ENCODE measurements around the gene DDX56. TPM values are rescaled to one million over a fixed set of nuclear protein-coding genes. Genes with fewer than 3 reads are reported as not detected.

DDX56 gene
- polyA plus RNA-seq, 1 experiment, result 45.9 TPM

GRCh38 chr7:44574287-44574872 is 672 bp upstream of the DDX56 start:
- no peak for DNase-seq (ENCODE audit: low read depth, low spot score)
- peak overlapping the region; percentile 52 for H3K27ac ChIP-seq (ENCODE audit: low read depth, low read length)
- H3K9me3 ChIP-seq (ENCODE audit: control insufficient read depth, insufficient read depth, low read length), result peaks cover 4% of the 10 kb centered on the region; the same call in 1 of the 2 replicates
- peak overlapping the region; percentile 98 for H3K4me3 ChIP-seq (ENCODE audit: low read depth, low read length)
- POLR2A ChIA-PET, result interaction anchor here (0.5 to 2.3 kb wide), 12 partner anchors 8 to 672 kb away, joined by 3 to 11 read pairs (median 4); partner anchors contain the start of genes H2AZ2, NUDCD3 and TMED4
- no peaks in the 10 kb centered on the region for H3K27me3 ChIP-seq (ENCODE audit: control insufficient read depth, insufficient read depth, low read length)
- no peak for TF ChIP-seq CTCF (IDR thresholded peaks at IDR 0.05; ENCODE audit: low read depth, low read length)
- CTCF ChIA-PET, result interaction anchor here (0.8 to 1.4 kb wide), 3 partner anchors 9 to 85 kb away, joined by 3 read pairs; no protein-coding TSS in a partner anchor

GRCh38 chr7:44572771-44573170 is 937 bp downstream of the DDX56 start:
- POLR2A ChIA-PET, result interaction anchor here (2.3 kb wide), 1 partner anchor 10 kb away, joined by 11 read pairs; the partner anchor contains the start of gene TMED4
- TF ChIP-seq CTCF (IDR thresholded peaks at IDR 0.05; ENCODE audit: low read depth, low read length), result no peak
- Histone ChIP-seq H3K9me3 (ENCODE audit: control insufficient read depth, insufficient read depth, low read length) (peaks cover 4% of the 10 kb centered on the region; the same call in 1 of the 2 replicates), H3K27me3 (ENCODE audit: control insufficient read depth, insufficient read depth, low read length) (no peaks in the 10 kb centered on the region), H3K27ac (ENCODE audit: low read depth, low read length) (no peak overlapping the region), H3K4me3 (ENCODE audit: low read depth, low read length) (peak overlapping the region; percentile 98)
- CTCF ChIA-PET, result interaction anchor here (0.9 to 1.4 kb wide), 4 partner anchors 8 to 274 kb away, joined by 3 to 5 read pairs (median 3); no protein-coding TSS in a partner anchor
- no peak for DNase-seq (ENCODE audit: low read depth, low spot score)

- ChIA-PET POLR2A (no interaction called here), CTCF (no interaction called here)
- no peak for TF ChIP-seq CTCF (IDR thresholded peaks at IDR 0.05; ENCODE audit: low read depth, low read length)
These were observed 3.7 kb downstream of the DDX56 start for GRCh38 chr7:44569959-44570358.

GRCh38 chr7:44568771-44569560 is 4.7 kb downstream of the DDX56 start:
- H3K4me3 ChIP-seq (ENCODE audit: low read depth, low read length), result no peak overlapping the region
- peak overlapping the region; percentile 2 for H3K27ac ChIP-seq (ENCODE audit: low read depth, low read length)
- no peaks in the 10 kb centered on the region for H3K27me3 ChIP-seq (ENCODE audit: control insufficient read depth, insufficient read depth, low read length)
- TF ChIP-seq CTCF (IDR thresholded peaks at IDR 0.05; ENCODE audit: low read depth, low read length), result no peak
- ChIA-PET POLR2A (no interaction called here), CTCF (no interaction called here)
- peaks cover 4% of the 10 kb centered on the region; the same call in 1 of the 2 replicates for H3K9me3 ChIP-seq (ENCODE audit: control insufficient read depth, insufficient read depth, low read length)
- no peak for DNase-seq (ENCODE audit: low read depth, low spot score)

More at GRCh38 chr7:44569959-44570358, 3.7 kb downstream of the DDX56 start:
- DNase-seq (ENCODE audit: low read depth, low spot score), result no peak
- peaks cover 4% of the 10 kb centered on the region; the same call in 1 of the 2 replicates for H3K9me3 ChIP-seq (ENCODE audit: control insufficient read depth, insufficient read depth, low read length)
- H3K27ac ChIP-seq (ENCODE audit: low read depth, low read length), result no peak overlapping the region
- H3K27me3 ChIP-seq (ENCODE audit: control insufficient read depth, insufficient read depth, low read length), result no peaks in the 10 kb centered on the region
- H3K4me3 ChIP-seq (ENCODE audit: low read depth, low read length), result no peak overlapping the region

Measured in AG04450 (cell line).